Stimulated activated CD8-positive, alpha-beta memory T cell treated with anti-CD3 and anti-CD28 coated beads, Interleukin-4, amount 100 ng/mL, for 24 hours (primary cell): ENCODE results near the gene KCNN2.
"Not testable (repeated sequence)": the region's sequence is repeated elsewhere in the genome, so short reads cannot be mapped to it uniquely, and the experiment has no call there.

Experiments
- DNase-seq: peaks from one replicate; pipeline ENCODE4 v3.0.0-alpha.2; 2020; ENCODE audit warnings: low read depth

Gene KCNN2

GRCh38 chr5:114419959-114420358, 58.1 kb downstream of the KCNN2 start:
- no peak for DNase-seq

DNA sequence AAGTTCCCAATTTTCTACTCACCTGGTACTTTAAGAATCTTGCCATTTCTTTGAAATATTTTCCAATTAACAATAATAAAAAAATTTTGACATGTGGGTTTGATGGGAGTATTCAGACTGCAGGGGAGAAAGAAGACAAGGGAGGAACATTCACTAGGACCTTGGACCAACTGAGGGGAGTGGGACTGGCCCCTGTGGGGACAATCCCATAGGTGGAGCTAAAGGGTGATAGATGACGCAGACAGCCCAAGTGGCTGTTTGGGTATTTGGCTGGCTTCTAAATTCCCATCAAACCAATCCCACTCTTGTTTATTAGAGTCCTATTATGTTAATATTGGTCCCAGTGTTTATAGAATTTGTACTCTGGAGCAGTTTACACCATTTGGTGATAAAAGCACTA, 65.3 kb downstream of the KCNN2 start:
- no peak for DNase-seq

DNA sequence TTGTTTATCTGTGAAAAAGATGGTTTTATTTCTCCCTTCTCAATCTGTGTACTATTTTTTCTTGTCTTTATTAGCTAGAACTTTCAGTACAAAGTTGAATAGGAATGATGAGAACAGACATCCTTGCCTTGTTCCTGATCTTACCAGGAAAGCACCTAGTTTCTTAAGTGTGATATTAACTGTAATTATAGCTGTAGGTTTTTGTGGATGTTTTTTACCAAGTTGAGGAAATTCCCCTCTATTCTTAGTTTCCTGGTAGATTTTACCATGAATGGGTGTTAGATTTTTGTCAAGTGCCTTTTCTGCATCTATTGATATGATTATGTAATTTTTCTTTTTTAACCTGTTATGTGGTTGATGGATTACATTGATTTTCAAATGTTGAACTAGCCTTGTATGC, 68.7 kb downstream of the KCNN2 start:
- no peak for DNase-seq

- not testable (repeated sequence) for DNase-seq
Measured at GRCh38 chr5:114432684-114433083, 70.8 kb downstream of the KCNN2 start.

DNA sequence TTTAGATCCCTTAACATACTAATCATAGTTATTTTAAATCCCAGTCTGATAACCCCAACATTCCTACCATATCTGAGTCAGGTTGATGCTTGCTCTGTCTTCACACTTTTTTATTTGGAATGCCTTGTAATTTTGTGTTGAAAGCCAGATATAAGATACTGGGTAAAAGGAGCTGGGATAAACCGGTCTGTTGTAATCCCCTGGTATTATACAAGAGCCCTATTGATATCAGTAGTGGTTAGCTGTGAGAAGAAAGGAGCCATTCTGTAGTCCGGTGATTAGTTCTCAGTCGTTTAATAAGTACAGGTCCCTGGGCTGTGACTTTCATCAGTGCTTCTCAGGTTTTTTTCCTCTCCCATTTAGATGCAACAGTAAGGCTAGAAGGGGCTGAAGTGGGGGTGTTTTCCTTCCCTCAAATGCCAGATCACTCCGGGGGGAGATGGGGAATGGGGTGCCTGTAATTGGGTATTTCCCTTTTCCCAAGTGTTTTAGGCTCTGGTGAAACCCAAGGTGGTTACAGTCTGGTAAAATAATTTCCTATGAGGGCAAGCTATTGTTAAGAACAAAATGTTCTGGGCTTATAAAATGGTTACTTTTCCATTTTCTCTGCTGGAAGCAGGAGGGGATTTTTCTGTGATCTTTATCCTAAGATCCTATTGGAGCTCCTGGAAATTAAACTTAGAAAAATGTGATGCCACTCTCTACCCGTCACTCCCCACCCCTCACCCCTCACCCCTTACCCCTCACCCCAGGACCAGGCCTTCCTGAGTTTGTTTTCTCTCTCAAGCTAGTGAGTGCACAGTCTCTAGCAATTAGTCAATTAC, 72.7 kb downstream of the KCNN2 start:
- DNase-seq = no peak

DNA sequence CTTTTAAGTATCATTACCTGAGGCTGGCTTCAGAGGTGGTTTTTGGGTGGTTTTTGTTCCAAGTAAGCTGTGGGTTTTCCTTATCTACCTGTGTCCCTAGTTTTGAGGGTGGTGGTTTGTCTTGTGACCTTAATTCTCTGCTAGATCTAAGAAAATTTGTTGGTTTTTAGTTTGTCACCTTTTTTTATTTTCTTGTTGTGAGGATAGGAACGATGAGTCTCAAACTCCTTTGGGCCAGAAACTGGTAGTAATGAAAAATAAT, 73.3 kb downstream of the KCNN2 start:
- no peak for DNase-seq

DNA sequence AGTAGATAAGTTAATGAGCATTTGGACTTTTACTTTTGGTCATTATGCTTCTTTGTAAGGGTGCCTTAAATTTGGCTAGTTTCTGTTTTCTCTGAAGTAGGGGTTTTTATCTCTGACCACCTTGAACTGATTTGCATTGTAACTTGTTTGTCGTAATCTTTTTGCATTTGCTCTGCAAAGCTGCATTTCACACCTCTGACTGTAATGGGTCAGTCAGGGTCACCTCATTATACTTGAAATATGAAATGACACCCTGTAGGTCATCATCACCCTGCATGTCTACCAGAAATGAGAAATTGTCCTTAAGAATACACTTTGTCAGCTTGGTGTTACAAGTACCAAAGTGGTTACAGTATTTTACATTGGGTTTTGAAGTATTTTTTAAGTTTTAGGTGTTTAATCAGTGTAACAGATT, 74.0 kb downstream of the KCNN2 start:
- no peak for DNase-seq

DNA sequence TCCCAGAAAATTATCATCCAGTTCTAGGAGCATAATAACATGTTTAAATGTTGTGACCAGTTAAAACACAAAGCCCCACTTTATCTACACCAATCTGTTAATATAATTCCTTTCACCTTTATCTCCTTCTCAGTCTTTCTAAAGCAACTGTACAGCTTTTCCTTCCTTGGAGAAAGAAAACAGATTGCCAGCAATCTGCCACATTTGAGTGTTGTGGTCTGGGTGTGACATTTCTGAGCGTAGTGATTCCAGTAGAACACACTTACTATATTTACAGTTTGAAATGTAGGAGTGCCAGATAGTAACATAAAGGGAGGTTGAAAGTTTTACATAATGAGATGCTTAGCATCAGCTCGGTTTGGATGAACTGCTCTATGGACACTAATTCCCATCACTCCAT, 76.1 kb downstream of the KCNN2 start:
- DNase-seq = no peak

- DNase-seq = no peak
Measured at GRCh38 chr5:114438471-114438870, 76.6 kb downstream of the KCNN2 start.

DNA sequence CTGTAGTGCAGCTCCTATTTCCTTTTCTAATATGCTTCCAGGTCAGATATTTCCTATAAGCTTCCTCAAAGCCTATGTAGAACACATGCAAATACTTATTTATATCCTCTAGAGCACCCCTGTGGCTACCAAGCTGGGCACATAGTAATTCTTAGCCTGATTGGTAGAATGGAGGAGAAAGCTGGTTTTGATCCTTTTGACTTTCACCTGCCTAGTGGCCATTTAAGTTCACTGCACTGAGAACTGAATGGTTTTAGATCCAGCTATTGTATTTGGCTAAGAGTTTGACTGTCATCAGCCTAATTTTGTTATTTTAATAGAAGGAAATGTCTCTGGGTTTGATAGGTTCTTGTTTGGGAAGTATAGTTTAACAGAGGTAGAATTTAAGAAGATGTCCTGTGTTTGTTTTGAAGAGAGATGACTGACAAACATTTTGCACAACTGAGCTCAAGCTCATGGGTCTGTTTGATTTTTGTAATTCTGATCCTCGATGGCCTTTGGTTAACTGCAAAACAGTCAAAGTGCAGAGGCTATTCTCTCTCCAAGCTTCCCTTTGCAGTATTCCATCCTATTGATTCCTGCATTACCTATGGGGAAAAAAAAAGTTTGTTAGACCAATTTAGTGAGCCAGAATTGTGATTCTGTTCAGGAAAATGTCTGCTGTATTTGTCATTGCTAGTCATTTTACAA, 85.4 kb downstream of the KCNN2 start:
- DNase-seq = no peak

GRCh38 chr5:114448481-114448880, 86.6 kb downstream of the KCNN2 start:
- DNase-seq = no peak

GRCh38 chr5:114449860-114450421, 88.1 kb downstream of the KCNN2 start:
- peak; percentile 15 for DNase-seq

- DNase-seq = no peak
Measured at GRCh38 chr5:114450437-114450836, 88.6 kb downstream of the KCNN2 start.

DNA sequence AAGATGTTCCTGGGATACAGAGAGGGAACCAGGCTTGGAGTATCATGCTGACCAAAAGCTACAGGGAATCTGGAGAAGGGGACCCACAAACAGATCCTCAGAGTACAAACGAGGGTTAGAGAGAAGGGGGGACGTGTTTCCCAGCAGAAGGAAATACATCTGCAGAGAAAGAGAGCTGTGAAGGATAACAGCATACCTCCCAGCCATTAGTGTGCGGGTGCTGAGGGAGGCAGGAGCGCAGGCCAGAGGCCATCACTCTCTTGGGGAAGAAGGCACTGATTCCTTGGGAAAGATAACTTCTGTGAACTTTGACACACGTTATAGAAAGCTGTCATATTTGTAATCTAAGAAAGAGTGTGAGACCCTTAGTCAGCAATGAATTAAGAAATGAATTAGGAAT, 96.9 kb downstream of the KCNN2 start:
- no peak for DNase-seq

- no peak for DNase-seq
Measured at GRCh38 chr5:114467171-114467570, 105.3 kb downstream of the KCNN2 start.

DNA sequence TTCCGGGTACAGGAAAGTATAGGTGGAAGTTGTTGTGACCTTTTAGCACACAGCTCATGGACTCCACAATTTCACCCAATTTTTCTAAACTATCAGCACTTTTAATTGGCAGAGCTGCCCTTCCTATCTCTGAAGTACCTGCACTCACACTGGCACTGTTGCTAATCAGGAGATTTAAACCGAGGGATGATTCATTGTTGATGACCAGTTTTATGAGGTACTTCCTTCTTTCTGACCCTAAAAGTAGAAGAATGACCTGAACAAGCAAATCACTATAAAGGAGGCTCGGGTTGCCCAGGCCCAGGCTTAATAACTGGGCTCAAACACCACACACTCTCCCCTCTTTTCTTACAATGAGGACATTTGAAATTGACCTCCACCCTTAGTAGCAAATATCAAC, 105.9 kb downstream of the KCNN2 start:
- DNase-seq = no peak

GRCh38 chr5:114469372-114469771, 107.5 kb downstream of the KCNN2 start:
- no peak for DNase-seq

DNA sequence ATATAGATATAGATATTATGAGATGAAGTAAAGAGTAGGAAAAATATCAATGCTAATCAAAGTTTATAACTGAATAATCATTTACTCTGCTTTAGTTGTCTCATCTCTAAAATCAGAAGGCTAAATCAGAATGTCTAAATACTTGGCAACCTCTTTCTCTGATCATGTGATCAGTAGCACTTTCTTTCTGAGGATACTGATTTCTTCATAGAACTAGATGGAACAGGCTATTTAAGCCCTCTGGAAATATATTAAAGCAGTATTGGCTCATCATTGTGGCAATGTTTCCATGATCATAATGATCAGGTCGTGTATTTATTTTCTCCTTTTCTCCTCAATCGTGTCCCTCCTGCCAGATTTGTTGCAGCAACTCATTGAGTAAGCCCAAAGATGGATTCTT, 109.7 kb downstream of the KCNN2 start:
- no peak for DNase-seq

- no peak for DNase-seq
Measured at GRCh38 chr5:114473541-114473940, 111.7 kb downstream of the KCNN2 start.

- no peak for DNase-seq
Measured at GRCh38 chr5:114477816-114478334, 116.0 kb downstream of the KCNN2 start.

- DNase-seq = no peak
Measured at GRCh38 chr5:114500756-114501155, 138.9 kb downstream of the KCNN2 start.

DNA sequence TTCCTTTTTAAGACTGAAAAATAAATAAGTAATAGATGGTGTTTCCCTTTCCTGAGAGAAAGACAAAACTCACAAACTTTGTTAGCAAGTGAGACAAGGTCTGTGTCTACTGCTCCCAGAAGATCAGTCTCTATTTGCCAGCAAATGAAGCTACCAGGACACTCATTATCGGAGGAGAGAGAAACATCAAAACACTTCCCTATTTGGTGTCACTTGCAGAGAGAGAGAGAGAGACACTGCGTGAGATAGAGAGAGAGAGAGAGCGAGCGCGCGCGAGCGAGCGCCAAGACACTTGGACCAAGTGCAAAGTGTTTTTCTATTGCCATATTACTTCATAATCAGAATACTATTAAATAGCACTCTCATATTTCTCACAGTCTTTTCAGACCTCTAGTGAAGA, 142.7 kb downstream of the KCNN2 start:
- no peak for DNase-seq

DNA sequence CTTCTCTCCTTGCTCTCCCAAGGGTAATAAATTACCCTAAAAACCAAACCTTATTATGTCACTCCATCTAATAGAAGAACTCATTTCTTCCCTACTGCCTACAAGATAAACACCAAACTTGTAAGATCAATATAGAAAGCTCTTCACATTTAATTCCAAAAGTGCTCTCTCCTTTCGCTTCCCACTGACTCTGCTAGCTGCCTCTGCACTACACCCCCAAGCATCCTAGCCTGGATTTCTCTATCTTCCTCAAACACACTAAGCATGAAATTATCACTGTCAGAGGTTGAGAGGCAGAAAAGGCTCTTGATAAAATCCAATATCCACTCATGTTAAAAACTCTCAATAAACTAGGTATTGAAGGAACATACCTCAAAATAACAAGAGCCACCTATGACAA, 162.4 kb downstream of the KCNN2 start:
- no peak for DNase-seq
